Choroid plexus epithelial cell (primary cell): ENCODE data around the gene FDPS.

Experiments
- DNase-seq: peaks from one replicate; pipeline ENCODE4 v3.0.0-alpha.2; 2010; ENCODE audit warnings: low read depth
- H3K4me3 ChIP-seq: 2 replicates; pipeline ENCODE4 v1.5.1; 2011; ENCODE audit warnings: low read depth, mild to moderate bottlenecking, control low read depth, low read length, moderate library complexity
- CTCF ChIP-seq: conservative IDR thresholded peaks from 2 replicates; pipeline ENCODE4 v1.5.1; 2011; ENCODE audit warnings: low read depth, mild to moderate bottlenecking, control low read depth, inconsistent platforms, low read length, moderate library complexity

The FDPS gene

DNA sequence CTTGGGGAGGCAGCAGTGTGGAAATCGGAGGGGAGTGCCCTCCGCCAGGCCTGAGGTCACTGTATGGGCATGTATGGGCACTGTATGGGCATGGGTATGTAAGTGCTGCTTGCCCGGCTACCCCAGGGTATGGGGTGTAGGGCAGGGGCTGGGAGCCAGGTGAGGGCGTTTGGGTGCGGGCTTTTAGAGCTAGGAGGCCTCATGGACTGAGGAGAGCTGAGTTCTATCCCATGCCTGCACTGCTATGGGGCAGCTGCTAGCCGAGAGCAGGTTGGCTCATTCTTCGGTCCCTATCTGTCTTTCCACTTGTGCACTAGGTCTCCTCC, 12.8 kb upstream of the FDPS start:
- H3K4me3 ChIP-seq, result no peak overlapping the region
- no peak for DNase-seq
- TF ChIP-seq CTCF, result no peak

DNA sequence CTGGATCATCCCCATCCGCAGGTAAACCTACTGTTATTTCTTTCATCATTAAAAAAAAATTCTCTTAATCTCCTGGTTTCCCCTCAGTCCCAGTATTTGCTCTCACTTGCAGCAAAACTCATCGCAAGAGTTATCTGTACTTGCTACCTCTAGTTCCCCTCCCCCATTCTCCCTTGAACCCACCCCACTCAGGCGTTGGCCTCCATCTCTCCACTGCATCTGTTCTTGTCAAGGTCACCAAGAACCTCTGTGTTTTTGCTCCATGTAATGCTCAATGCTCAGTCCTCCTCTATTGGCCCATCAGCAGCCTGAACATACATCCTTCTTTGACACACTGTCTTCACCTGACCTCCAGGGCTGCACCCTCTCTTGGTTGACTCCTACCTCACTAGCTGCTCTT, 12.0 kb upstream of the FDPS start:
- no peak overlapping the region for H3K4me3 ChIP-seq
- TF ChIP-seq CTCF, result no peak
- DNase-seq, result no peak

- DNase-seq, result no peak
- H3K4me3 ChIP-seq, result no peak overlapping the region
- no peak for TF ChIP-seq CTCF
Observed at GRCh38 chr1:155297384-155297783, 11.3 kb upstream of the FDPS start.

GRCh38 chr1:155300024-155300423, 8.6 kb upstream of the FDPS start:
- no peak for DNase-seq
- no peak for TF ChIP-seq CTCF
- no peak overlapping the region for H3K4me3 ChIP-seq

DNA sequence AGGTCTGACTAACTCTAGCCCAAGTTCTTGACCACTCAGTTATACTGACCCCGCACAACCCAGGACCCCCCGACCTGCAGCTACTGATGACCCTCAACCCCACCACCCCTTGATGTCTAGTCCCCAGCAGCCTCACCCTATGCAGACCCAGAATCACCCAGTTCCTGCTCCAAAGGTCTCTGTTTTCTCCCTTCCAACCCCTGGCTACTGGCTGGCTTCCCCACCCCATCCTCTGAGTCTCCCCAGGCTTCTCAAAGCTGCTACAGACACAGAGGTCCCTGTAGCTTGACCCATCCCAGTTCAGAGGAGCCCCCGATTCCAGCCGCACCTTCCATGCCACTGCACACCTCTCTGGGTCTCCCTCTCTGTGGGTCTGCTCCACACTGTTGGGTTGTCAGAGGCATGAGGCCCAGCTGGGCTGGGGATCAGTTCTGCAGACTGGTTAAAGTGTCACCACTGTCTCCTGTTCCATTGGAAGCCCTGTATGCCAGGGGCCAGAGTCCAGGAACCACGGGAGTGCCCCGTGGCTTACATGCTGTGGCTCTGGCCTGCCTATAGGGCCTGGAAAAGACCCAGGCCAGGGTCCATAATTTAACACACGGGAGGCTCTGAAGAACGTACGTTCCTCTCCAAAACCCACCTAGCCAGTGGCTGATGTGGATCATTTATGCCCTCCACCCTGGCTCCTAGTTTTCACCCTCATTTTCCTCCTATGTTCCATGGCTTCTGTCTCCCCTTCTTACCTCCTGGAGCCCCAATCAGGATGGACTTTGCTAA, 7.9 kb upstream of the FDPS start:
- H3K4me3 ChIP-seq, result no peak overlapping the region
- DNase-seq, result no peak
- no peak for TF ChIP-seq CTCF

DNA sequence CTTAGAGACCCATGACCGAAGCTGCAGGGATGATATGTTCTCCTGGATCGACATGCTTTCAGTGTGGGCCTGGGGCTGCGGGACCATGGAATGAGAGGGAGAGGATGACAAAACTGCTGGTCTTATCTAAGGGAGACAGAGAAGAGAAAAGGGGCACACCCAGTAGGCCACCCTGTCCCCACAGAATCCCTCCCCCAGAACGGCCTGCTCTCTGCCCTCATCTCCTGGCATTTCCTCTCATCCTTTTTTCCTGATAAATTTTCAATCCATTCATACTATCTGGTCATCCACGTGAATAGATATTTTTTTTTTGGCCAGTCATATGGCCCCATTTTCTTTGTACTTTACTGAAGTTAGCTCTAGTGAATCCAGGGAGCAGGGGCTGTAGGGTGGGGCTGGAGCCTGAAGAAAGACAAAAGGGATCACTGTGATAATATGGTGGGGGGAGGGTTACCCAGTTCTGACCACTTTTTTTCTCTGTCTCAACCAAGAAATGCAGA, 7.3 kb upstream of the FDPS start, which contains the start of gene PKLR:
Gene PKLR, minus strand, starts transcription at position 97 of the 500 bp plus-strand sequence. Its CDS starts 43 bp downstream, at position 54.
- TF ChIP-seq CTCF, result no peak
- no peak for DNase-seq
- no peak within 1 kb of the TSS for H3K4me3 ChIP-seq

DNA sequence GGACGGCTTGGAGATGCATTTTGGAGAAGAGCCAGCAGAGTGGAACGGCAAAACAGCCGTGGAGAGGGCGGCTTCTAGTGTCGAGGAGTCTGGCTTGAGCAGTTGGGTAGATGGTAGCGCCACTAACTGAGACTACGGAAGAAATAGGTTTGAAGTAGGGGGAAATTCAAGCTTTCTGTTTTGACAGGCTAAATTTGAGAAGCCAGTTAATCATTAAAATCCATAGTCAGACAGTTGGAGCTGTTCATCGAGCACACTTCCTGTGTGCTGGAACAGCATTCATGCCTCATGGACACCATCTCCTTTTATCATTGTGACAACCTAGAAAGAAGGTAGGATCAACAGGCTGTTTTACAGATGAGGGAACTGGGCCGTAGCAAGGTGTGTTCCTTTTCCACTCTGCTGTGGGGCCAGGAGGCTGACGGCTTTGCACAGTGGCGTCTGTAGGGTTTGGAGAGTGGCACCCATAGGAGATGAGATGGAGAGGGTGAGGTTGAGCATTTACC, 4.1 kb upstream of the FDPS start:
- DNase-seq, result no peak
- TF ChIP-seq CTCF, result no peak
- H3K4me3 ChIP-seq, result no peak overlapping the region
